GM19463 (cell line): ENCODE measurements around the gene NPAS3.

ENCODE experiments used
- ATAC-seq: cut with Tn5 transposase; IDR thresholded peaks from one replicate; pipeline ENCODE4 v1.9.1; 2021; ENCODE audit warnings: mild to moderate bottlenecking, moderate library complexity; ENCODE audit not compliant: unreplicated experiment

The NPAS3 gene

DNA sequence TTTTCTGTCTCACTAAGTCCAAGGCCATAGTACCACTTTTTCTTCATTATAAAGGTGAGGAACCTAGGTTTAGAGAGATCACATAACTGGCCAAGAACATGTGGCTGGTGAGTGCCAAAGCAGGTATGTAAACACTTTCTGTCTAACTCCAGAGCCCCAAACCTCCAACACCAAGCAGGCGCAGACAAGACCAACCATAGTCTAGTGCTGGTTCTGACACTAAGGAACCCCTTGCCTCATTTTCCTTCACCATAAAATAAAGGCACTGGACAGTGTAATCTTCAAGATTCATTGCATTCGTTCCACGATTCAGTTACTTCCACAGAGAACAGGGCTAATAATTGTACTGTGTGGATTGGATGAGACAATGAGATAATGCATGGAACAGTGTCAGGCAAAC lies 71.0 kb downstream of the NPAS3 start:
- ATAC-seq = no peak

DNA sequence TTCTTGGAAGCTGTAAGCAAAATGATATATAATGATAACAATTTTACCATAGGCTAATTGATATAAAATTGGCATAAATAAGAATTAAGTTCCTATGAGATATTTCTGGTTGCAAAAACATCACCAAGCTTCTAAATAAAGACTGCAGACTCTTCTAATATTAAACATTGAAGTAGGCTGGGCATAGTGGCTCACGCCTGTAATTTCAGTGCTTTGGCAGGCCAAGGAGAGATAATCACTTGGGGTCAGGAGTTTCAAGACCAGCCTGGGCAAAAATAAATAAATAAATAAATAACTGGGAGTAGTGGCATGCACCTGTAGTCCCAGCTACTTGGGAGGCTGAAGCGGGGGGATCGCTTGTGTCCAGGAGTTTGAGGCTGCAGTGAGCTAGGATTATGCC lies 71.8 kb downstream of the NPAS3 start:
- ATAC-seq = no peak

DNA sequence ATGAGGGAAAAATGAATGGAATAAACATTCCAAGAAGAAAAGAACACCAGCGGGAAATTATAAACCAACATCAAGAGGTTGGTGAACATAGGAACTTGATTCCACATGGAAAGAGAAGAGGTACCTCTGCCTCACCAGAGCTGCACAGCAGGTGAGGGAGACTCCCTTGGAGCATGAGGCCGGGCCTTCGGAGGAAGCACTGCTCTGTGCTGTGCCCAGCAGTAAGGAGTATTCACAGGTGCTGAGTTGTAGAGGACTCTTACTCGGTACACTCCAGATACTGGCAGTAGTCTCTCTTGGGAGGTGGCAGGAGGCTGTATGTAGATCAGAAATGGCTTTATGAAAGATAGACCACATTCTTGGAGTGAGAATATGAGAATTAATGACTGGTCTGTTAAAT lies 76.0 kb downstream of the NPAS3 start:
- no peak for ATAC-seq

DNA sequence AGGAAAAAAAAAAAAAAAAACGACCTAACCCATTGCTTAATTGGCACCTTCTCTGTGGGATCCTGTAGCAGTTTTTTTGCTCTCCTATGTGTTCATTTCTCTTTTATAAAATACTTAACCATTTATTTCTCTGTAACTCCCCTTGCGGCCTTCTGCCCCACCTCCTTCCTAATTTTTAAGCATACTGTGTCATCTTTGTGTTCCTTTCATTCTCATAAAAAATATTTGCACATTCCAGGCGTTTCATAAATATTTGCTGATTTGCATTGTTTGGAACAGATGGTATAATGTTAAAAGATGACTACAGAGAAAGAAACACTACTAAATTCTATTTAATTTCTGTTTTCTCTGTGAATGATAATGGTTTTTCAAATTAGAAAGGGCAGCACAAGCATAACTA lies 77.9 kb downstream of the NPAS3 start:
- ATAC-seq = no peak

DNA sequence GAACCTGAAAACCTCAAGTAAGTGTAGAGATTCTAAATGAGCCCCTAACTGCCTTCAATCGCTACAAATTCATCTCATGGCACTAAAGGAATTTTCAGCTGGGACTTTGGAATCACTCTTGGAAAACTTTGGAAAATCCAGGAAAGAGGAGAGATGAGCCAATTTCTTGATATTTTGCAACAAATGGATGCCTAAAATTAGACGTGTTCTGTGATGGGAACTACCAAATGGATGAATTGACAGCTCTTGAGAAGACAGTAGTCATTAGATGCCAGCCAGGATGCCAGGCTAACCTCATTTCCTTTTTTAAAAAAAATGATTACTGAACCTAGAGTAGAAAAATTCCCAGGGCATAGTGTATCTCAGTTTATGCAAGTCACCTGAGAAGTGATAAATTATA lies 78.3 kb downstream of the NPAS3 start:
- ATAC-seq = no peak

DNA sequence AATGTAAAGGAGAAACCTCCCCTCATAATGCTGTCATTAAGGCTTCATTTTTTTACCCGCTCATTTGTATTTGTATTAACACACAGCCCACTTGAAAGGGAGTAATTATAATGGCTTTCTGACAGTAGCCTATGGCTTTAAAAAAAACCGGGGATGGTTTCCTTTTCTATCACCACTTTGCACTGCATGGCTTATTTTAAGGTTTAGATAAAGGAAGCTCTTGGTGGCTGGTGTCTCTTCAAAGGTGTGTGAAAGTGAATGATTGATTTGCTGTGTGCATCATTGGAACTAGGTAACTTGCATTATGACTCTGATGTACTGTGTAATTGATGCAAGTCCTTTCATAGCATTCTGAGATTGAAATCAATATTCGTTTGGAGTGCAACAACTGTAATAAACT lies 80.7 kb downstream of the NPAS3 start:
- ATAC-seq = no peak

DNA sequence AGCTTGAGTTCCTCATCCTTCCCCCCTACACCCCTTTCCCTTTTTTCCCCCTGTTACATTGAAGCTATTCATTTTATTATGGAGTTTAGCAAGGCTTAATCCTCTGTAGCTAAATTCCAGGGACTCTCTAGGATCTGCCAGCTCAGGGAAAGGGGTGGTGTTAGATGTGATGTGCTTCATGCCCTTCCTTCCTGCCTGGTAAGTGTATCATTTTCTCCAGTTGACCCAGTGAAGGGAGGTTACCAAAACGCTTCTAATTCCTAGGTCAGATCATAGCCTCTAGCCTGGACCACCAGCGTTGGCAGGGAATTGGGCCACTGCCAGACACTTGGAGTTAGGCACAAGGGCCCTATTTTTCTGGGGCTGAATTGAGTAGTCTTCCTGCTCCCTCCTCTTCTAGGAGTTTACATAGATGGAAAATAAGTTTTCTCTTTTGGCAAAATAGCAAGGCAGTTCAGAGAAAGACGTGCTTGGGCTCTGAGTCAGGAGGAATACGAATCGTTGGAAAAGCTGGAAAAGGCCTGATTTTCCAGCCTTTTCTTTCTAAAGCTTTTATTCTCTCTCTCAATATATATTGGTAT lies 88.3 kb downstream of the NPAS3 start:
- no peak for ATAC-seq

DNA sequence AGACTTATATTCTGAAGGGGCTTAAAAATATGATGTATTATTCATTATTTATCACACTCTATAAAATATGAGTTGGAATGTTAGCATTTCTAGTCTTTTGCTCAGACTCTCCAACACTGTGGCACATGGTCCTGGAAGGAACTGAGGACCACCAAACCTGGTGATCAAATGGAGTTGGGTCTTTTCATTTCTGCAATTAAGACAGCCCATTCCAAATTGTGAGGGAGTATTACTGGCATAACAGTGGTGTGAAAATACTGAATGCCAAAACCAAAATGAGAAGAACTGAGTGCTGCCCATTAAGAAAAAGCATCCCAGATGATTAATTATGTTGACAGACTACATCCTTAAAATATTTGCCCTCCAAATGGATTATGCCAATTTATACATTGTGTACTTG lies 90.8 kb downstream of the NPAS3 start:
- no peak for ATAC-seq

DNA sequence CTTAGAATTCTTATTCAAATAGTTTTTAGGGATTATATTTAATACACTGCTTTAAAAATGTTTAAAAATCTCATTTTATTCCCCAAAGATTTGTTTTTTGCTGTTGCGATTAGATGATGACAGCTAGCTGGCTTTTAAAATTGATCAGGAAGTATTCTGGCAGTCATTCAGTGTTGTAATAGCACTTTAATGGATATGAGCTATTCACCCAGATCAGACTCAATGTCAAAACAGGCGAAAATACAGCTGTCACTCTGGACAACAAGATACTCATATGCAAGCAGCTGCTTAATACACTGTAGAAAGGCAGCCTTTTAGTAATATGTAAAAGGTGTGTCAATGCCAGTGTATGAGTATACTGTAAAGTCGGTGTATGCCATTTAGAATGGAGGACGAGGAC lies 91.7 kb downstream of the NPAS3 start:
- ATAC-seq = no peak

DNA sequence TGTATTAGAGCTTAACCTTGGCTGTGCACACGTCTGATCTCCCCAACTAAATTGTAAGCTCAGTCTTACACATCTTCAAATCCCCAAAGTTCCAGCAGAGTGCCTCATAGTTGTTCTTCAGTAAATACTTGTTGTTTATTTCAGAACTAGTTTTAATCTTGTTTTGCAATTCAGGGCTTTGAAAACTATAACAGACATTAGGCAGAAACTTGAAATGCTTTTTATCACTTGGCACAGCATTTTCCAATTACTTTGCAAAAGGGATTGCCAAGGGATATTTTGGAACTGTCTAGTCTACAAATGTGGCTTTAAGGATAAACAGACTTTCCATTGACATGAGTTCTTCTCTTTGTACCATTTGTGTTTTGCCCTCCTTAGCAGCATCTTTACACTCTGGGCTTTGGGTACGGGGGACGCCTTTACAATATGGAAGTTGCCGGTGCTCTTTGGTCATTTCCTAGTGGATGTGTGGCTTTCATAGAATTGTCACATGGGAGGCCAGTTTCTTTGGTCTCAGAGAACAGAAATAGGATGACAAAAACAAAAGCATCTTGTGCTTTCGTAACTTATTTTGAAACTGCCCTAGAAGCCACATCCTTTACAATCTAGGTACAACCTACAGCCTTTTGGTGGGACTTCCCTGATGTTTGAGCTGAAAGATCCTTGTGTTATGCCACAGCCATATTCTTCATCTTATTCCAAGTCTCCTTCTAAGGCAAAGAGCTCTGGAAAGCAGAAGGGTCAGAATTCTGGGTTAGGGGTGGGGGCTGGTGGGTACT lies 96.9 kb downstream of the NPAS3 start:
- ATAC-seq = no peak

DNA sequence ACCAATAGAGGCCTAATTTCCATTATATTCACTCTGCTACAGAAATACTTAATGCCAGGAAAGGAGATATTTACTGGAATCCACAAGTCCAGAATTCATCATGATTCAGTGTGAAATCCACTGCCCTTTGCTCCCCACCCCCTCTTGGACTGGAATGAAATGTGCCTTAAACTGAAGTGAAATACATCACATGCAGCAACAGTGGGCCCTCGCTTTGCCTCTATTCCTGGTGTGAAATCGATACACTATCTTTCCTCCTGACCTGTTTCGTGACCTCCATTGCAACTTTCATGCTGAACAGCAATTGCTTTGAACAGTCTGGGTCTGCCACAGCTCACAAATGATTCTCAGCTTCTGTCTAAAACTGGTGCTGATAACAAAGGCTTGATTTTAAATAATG lies 100.6 kb downstream of the NPAS3 start:
- no peak for ATAC-seq

DNA sequence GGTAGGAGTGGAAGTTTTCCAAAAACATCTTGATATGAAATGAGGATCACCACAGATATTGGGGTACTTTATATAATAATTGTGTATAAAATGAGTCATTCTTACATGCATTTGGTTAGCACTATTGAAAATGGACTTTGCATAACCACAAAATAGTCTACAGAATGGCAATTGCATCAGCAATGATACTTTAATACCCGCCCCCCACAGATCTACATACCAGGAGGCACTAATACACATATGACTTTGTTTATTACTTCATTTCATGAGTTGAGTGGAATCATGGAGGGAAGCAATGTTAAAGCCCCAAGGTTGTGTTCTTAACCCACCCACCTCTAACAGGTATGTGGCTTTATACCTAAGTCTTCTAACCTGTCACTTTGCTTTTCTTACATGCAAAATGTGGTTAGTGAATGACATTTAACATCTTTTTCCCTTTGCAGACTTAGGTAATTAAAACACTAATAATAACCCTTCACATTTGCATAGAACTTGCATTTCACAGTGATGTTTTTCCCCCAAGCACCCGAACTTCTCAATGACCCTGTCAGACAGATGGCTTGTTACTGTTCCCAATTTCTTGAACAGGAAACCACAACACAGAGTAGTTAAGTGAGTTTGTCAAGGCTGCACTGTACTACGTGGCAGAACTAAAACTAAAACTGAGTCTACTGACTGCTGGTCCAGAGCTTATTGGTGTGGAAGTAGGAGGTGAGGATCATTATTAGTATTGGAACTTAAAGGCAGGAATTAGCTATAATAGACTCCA lies 101.9 kb downstream of the NPAS3 start:
- no peak for ATAC-seq

DNA sequence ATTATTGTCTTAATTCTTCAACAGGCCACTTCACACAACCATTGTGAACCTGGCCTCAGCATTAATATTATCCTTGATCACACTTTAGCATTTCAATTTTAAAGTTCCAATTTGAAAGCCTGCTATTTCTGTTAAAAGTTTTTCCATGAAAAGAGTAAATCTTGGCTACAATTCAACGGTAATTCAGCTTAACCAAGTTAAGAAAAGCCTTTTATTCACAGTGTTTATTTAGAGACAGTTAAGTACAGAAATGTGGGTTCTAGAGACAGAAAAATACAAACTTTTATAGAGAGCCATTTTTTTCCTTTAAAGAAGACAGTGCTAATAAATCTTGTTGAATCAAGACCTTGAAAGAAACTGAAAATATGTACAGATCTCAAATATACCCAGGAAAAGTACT lies 103.9 kb downstream of the NPAS3 start:
- no peak for ATAC-seq

DNA sequence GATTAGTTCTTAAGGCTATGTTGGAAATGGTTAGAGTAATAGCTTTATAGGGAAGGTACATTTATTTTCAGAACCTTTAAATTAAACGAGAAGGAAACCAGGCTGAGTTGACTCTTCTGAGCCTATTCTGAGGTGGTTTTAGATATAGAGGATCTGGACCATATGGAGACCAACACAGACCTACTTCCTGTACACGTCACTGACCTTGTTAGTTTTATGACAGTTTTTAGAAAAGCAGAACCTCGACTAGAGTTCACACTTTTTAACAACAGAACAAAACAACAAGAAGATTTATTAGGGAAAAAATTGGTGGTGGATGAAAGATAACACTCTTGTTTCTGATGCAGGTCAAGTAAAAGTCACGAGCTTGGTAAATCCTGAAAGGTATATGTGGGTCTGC lies 107.1 kb downstream of the NPAS3 start:
- ATAC-seq = no peak

DNA sequence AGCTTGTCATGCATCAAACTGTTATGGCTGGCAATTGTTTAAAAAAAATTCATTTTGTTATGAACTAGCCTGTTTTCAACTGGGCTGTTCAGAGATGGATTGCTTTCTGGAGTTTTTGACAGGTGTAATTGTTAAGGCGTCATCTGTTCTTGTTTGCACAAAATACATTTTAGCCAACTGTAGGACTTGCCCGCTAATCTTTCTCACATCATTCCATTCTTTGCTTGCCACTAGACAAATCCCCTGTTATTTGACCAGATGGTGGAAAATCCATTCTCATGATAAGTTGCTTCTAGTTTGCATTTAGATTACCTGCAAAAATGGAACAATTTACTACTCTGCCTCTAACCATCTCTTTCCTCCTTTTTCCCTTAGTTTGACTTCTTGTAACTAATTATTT lies 114.3 kb downstream of the NPAS3 start:
- no peak for ATAC-seq

DNA sequence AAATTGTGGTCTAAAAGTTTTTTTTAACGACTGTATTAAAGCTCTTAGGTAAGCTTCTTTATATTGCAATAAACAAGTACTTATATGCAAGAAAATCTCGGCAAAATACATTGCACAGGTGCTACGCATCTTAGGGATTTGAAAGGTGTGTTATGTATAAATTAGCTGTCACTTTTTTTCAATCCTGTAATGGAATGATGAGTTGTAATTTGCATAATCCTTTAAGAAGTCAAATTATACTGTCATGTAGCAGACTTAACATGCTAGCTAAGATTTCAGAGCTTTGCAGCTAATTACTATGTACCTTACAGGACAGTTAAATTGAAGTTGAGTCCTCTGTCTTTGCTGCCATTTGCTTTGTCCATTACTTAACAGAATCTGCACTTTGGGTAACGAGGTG lies 117.5 kb downstream of the NPAS3 start:
- no peak for ATAC-seq

DNA sequence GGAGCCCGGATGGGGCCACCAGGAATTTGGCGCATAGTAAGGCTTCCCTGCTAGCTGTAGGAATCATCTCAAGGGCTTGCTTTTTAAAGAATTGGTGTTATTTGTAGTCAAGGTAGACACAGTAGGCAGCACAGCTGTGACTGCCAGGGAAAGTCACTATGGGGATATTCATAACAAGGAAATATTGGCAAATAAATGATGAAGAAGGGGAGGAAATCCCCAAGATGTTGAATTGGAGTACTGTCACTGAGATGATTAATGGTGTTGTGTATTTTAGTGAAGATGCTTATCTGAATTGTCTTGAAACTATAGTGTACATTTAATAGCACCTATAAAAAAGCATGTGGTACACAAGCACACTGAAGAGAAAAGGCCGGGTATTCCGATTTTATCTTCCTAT lies 118.9 kb downstream of the NPAS3 start:
- no peak for ATAC-seq

DNA sequence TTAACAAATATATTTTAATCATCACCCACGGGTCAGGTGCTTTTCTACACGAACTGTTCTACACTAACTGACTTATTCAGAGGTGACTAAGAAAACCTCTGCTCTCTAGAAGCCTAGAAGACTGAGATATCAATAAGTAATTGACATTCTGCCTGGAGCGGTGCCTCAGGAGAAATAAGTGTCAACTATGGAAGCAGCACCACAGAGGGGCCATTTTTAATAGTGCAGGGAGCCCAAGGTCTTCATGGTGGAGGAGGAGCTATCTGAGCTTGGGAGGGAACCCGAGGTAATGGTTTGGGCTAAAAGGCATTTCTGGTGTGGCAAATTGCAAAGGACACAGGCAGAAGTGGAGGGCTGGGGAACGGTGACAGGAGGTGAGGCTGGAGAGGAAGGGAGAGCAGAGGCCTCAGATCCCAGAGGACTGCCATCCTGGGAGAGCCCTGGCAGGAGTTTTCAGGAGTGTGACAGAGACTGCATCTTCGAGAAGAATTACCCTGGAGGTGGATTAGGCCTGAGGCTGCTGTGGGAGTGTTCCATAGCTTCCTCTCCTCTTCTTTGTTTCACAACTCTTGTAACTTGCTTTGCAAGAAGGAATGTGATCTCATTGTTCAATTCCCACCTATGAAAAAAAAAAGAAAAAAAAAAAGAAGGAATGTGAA lies 123.1 kb downstream of the NPAS3 start:
- ATAC-seq = no peak

DNA sequence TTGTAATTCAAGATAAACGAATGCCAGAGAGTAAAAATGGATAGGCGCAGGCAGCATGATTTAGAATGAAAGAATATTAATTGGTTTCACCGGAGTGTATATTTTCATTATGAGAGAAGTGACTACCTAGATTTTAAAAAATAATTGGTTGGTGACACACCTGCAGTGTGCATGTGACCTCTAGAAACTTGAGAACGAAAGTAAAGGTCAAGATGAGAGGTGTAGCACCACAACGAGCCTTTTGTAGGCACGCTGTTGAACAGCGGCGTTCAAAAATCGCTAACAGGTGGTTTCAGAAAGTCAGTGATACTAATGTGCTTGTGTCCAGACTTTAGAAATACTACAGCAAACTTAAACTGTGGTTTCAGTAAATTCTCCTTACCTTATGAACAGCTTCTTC lies 123.8 kb downstream of the NPAS3 start:
- no peak for ATAC-seq

DNA sequence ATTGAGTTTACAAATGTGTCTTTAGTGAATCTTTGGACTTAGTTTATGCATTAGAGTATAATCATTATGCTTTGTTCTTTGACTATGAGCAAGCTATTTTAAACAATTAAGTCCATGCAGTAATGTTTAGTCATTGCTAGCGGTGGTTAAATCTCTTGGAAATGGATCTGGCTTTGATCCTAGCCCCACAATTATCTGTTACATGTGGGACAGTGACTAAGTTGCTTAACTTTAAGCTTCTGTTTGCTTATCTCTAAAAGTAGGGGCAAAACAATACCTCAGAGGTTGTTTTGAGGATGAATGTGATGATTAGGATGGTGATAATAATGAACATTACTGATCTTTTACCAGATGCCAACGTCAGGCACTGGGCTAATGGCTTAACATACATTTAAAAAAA lies 124.2 kb downstream of the NPAS3 start:
- ATAC-seq = no peak

DNA sequence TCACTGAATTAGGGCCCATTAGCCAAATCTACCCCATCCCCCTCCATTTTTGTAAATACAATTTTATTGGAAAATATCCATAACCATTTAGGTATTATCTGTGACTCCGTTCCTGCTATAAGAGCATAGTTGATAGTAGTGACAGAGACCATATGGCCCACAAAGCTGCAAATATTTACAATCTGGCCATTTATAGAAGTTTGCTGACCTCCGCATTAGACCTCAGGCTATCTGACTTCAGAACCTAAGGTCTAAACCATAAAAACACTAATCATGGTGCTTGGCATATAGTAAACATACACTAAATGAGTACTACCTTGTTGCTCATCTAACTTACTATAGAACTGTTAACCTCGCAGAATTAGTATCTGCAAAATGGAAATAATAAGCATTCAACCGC lies 124.8 kb downstream of the NPAS3 start:
- ATAC-seq = no peak

DNA sequence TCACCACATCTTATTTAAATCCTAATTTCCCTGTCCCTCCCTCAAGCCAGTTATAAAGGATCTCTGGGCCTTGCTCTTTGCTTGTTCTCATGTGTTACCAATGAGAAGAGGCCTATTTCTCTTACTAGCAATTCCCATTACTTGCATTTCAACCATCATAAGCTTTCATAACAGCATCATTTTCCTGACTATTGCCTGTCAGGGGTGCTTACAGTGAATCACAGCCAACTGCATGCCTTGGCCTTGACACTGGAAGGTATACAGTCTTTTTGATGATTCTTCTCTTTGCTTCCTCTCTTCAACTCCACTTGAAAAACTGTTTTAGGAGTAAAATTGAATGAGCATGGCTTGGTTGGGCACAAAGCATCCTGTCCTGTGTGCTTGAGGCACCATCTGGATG lies 127.0 kb downstream of the NPAS3 start:
- no peak for ATAC-seq
